Fibroblast of lung (primary cell): ENCODE results near the gene WARS2. TPM values are rescaled to one million over a fixed set of nuclear protein-coding genes. Genes with fewer than 3 reads are reported as not detected.

Source experiments
- DNase-seq, 2 donors: peaks; one replicate each; pipeline versions ENCODE4 v3.0.0 to v3.0.0-alpha.2; 2010; ENCODE audit warnings: low read depth in 2 of 2
- H2AFZ ChIP-seq: 2 replicates; pipeline ENCODE4 v1.5.1; 2012; ENCODE audit warnings: low read length, control low read depth, inconsistent platforms
- H3K27ac ChIP-seq: 2 replicates; pipeline ENCODE4 v1.5.1; 2011; ENCODE audit warnings: low read length, control low read depth; ENCODE audit not compliant: insufficient read depth
- H3K27me3 ChIP-seq: 2 replicates; pipeline ENCODE4 v1.5.1; 2011; ENCODE audit warnings: mild to moderate bottlenecking, low read length; ENCODE audit not compliant: control insufficient read depth, insufficient read depth
- H3K36me3 ChIP-seq: 2 replicates; pipeline ENCODE4 v1.5.1; 2011; ENCODE audit warnings: low read length; ENCODE audit not compliant: control insufficient read depth, insufficient read depth
- H3K4me1 ChIP-seq: 2 replicates; pipeline ENCODE4 v1.5.1; 2011; ENCODE audit warnings: low read length; ENCODE audit not compliant: control insufficient read depth, insufficient read depth; ENCODE audit errors: extremely low read depth
- H3K4me2 ChIP-seq: 2 replicates; pipeline ENCODE4 v1.5.1; 2011; ENCODE audit warnings: low read length, control low read depth; ENCODE audit not compliant: insufficient read depth; ENCODE audit errors: extremely low read depth
- H3K4me3 ChIP-seq, 4 experiments: fragments of 200-600 bp in 1 of 4; sonication (generic) in 1 of 4; replicated peaks in 1 of 4; 2 replicates each; pipeline ENCODE4 v1.5.1; 2011 to 2016; ENCODE audit warnings: low read length in 4 of 4, low read depth in 3 of 4, mild to moderate bottlenecking in 3 of 4, control low read depth in 2 of 4, inconsistent platforms in 1 of 4, mixed read lengths in 1 of 4; ENCODE audit not compliant: insufficient read depth in 1 of 4; ENCODE audit errors: control extremely low read depth in 1 of 4
- H3K79me2 ChIP-seq: 2 replicates; pipeline ENCODE4 v1.5.1; 2012; ENCODE audit warnings: mild to moderate bottlenecking, low read length, inconsistent platforms; ENCODE audit not compliant: control insufficient read depth, insufficient read depth
- H3K9ac ChIP-seq: 2 replicates; pipeline ENCODE4 v1.5.1; 2011; ENCODE audit warnings: mild to moderate bottlenecking, low read length, control low read depth; ENCODE audit not compliant: insufficient read depth
- H3K9me3 ChIP-seq: 2 replicates; pipeline ENCODE4 v1.5.1; 2012; ENCODE audit warnings: low read depth, low read length; ENCODE audit not compliant: control insufficient read depth, insufficient read depth
- H4K20me1 ChIP-seq: 2 replicates; pipeline ENCODE4 v1.5.1; 2011; ENCODE audit warnings: low read length; ENCODE audit not compliant: control insufficient read depth, insufficient read depth; ENCODE audit errors: extremely low read depth
- CTCF ChIP-seq, 2 donors: IDR thresholded peaks in 1 of 2; conservative IDR thresholded peaks in 1 of 2; 1 replicate in 1 of 2; 2 replicates in 1 of 2; pipeline ENCODE4 v1.5.1; 2011 to 2012; ENCODE audit warnings: low read length in 2 of 2, control low read depth in 1 of 2, inconsistent platforms in 1 of 2, low read depth in 1 of 2, mild to moderate bottlenecking in 1 of 2
- EZH2 ChIP-seq: IDR thresholded peaks from 2 replicates; pipeline ENCODE4 v1.5.1; 2012; ENCODE audit warnings: low read length, control low read depth, mild to moderate bottlenecking; ENCODE audit errors: missing control alignments
- polyA plus RNA-seq, 2 donors: library from polyadenylated mRNA; depleted of rRNA in 1 of 2; stranded (reverse) in 1 of 2; unstranded in 1 of 2; fragments of >200 nt; gene quantifications; 2 replicates each; pipeline ENCODE4 v1.2.1, GENCODE V29; 2011 to 2012; ENCODE audit warnings: missing spikeins in 1 of 2
- total RNA-seq: library from RNA; depleted of rRNA; stranded (reverse); fragments of >200 nt; gene quantifications from 2 replicates; pipeline ENCODE4 v1.2.1, GENCODE V29; 2014

WARS2 gene
- total and polyA plus RNA-seq, 2 donors (not counting 1 experiment from before 2014, with no cell fraction given): 13.3 to 20.3 TPM

- Histone ChIP-seq H2AFZ (no peak overlapping the region), H3K79me2 (no peaks in the 10 kb centered on the region), H3K27me3 (peaks cover 19% of the 10 kb centered on the region), H3K9ac (no peak overlapping the region), H3K27ac (no peak overlapping the region), H3K36me3 (no peaks in the 10 kb centered on the region), H3K4me2 (no peak overlapping the region), H3K9me3 (no peaks in the 10 kb centered on the region), H3K4me1 (peaks cover 2% of the 10 kb centered on the region), H4K20me1 (no peaks in the 10 kb centered on the region), H3K4me3 (no peak overlapping the region)
- no peak for TF ChIP-seq EZH2
- TF ChIP-seq CTCF (conservative IDR thresholded peaks at IDR 0.05 in 1 of 2, IDR thresholded peaks at IDR 0.05 in 1 of 2; ENCODE audit: low read depth in 1 of 2, low read length in 2 of 2): no peak
- no peak for DNase-seq
These were observed 128.7 kb downstream of the WARS2 start for GRCh38 chr1:119011706-119012105.

GRCh38 chr1:119011116-119011515 is 129.3 kb downstream of the WARS2 start:
- Histone ChIP-seq H3K4me1 (peaks cover 2% of the 10 kb centered on the region), H3K27me3 (peaks cover 25% of the 10 kb centered on the region), H4K20me1 (no peaks in the 10 kb centered on the region), H3K4me2 (no peak overlapping the region), H3K27ac (no peak overlapping the region), H3K79me2 (no peaks in the 10 kb centered on the region), H3K9ac (no peak overlapping the region), H2AFZ (no peak overlapping the region), H3K9me3 (no peaks in the 10 kb centered on the region), H3K36me3 (no peaks in the 10 kb centered on the region), H3K4me3 (no peak overlapping the region)
- TF ChIP-seq CTCF (conservative IDR thresholded peaks at IDR 0.05 in 1 of 2, IDR thresholded peaks at IDR 0.05 in 1 of 2; ENCODE audit: low read depth in 1 of 2, low read length in 2 of 2) (no peak), EZH2 (no peak)
- DNase-seq: no peak

- no peaks in the 10 kb centered on the region for H4K20me1 ChIP-seq
- H3K27ac ChIP-seq: no peak overlapping the region
- no peak for DNase-seq
These were observed 130.3 kb downstream of the WARS2 start for GRCh38 chr1:119010201-119010600.

More at GRCh38 chr1:119010201-119010600, 130.3 kb downstream of the WARS2 start:
- Histone ChIP-seq H3K9ac (no peak overlapping the region), H3K9me3 (no peaks in the 10 kb centered on the region), H2AFZ (no peak overlapping the region), H3K79me2 (no peaks in the 10 kb centered on the region), H3K36me3 (no peaks in the 10 kb centered on the region), H3K27me3 (peaks cover 32% of the 10 kb centered on the region), H3K4me2 (no peak overlapping the region), H3K4me1 (peaks cover 2% of the 10 kb centered on the region), H3K4me3 (no peak overlapping the region)
- no peak for TF ChIP-seq EZH2
- no peak for TF ChIP-seq CTCF (conservative IDR thresholded peaks at IDR 0.05 in 1 of 2, IDR thresholded peaks at IDR 0.05 in 1 of 2; ENCODE audit: low read depth in 1 of 2, low read length in 2 of 2)
